ENCODE data around the gene DBI. TPM values are rescaled to one million over a fixed set of nuclear protein-coding genes. Genes with fewer than 3 reads are reported as not detected.
A peak's percentile ranks its signal among the peaks of the same experiment; 100 is the strongest.

Gene DBI
- total and polyA plus RNA-seq, 2 of the 13 experiments (the other 11 are each of a cell fraction or from before 2014, with no cell fraction given), result 330 to 659 TPM

DNA sequence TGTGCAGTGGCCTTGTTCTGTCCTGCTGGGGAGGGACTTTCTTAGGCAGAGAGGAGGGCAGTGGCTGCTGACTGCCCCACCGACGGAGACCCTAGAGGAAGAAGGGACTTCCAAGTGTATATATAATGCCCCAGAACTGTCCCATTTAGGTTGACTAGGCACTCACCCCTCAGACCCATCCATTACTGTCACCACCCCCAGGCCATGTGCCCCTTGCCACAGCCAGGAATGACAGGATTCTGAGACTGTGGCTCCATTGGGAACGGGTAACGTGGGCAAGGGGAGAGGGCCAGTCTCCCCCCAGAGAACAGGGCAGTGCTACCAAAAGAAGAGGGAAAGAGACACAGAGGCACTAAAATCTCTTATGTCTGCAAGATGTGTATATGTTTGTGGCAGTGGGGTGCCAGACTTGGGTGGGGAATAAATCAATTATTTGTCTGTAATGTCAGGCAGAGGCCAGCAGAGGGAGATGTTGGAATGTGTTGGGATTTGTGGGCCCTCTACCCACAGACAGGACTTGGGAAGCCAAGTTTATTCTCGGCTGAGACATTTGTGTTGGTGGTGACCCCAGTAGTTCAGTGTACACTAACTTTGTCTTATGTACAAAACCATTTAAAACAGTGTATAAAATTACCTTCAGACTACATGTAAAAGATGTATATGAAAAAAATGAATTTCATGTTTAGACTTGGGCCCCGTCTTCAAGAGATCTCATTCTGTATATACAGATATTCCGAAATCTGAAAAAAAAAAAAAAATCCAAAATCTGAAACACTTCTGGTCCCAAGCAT, 40.8 kb downstream of the DBI start (continued):
- TF ChIP-seq, protein P1, sequence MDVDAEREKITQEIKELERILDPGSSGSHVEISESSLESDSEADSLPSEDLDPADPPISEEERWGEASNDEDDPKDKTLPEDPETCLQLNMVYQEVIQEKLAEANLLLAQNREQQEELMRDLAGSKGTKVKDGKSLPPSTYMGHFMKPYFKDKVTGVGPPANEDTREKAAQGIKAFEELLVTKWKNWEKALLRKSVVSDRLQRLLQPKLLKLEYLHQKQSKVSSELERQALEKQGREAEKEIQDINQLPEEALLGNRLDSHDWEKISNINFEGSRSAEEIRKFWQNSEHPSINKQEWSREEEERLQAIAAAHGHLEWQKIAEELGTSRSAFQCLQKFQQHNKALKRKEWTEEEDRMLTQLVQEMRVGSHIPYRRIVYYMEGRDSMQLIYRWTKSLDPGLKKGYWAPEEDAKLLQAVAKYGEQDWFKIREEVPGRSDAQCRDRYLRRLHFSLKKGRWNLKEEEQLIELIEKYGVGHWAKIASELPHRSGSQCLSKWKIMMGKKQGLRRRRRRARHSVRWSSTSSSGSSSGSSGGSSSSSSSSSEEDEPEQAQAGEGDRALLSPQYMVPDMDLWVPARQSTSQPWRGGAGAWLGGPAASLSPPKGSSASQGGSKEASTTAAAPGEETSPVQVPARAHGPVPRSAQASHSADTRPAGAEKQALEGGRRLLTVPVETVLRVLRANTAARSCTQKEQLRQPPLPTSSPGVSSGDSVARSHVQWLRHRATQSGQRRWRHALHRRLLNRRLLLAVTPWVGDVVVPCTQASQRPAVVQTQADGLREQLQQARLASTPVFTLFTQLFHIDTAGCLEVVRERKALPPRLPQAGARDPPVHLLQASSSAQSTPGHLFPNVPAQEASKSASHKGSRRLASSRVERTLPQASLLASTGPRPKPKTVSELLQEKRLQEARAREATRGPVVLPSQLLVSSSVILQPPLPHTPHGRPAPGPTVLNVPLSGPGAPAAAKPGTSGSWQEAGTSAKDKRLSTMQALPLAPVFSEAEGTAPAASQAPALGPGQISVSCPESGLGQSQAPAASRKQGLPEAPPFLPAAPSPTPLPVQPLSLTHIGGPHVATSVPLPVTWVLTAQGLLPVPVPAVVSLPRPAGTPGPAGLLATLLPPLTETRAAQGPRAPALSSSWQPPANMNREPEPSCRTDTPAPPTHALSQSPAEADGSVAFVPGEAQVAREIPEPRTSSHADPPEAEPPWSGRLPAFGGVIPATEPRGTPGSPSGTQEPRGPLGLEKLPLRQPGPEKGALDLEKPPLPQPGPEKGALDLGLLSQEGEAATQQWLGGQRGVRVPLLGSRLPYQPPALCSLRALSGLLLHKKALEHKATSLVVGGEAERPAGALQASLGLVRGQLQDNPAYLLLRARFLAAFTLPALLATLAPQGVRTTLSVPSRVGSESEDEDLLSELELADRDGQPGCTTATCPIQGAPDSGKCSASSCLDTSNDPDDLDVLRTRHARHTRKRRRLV (CRISPR knock-in tag; IDR thresholded peaks at IDR 0.05), result no peak
- TF ChIP-seq SMC3 (IDR thresholded peaks at IDR 0.05; ENCODE audit: low read length), result peak; percentile 100

DNA sequence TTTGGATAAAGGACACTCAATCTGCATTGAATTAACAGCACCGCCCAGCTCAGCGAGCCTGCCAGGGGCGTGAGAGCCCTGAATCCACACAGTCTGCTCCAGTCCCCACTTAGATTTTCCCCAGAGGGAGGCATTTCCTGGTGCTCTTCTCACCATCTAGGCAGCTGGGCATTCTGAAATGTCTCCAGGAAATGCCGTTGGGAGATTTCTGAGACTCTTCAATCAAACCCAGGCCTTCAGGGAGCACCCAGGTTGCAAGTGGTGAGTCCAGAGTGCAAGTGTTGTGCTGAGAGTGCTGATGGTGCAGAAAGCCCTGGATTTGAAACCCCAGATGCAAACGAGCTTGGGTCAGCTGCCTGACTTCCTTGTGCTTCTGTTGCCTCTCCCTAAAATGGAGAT, 41.4 kb downstream of the DBI start:
- WGBS (ENCODE audit: low lambda C conversion rate), result 35% methylated on average over 5 of the region's 5 CpGs
- Histone ChIP-seq H3K79me2 (ENCODE audit: insufficient read depth, low read length) (no peaks in the 10 kb centered on the region), H3K4me1 (ENCODE audit: insufficient read depth, low read length) (peaks cover 26% of the 10 kb centered on the region), H3K9ac (ENCODE audit: insufficient read depth, low read depth, low read length) (no peak overlapping the region), H3K27ac (ENCODE audit: extremely low read length, insufficient read depth, low read length) (no peak overlapping the region), H3K4me3 (replicated peaks in 1 of 3; ENCODE audit: insufficient read depth in 1 of 3, low read depth in 2 of 3, low read length in 3 of 3) (no peak overlapping the region), H3K9me3 (ENCODE audit: low read length) (no peaks in the 10 kb centered on the region), H3K27me3 (ENCODE audit: control insufficient read depth in 1 of 2, insufficient read depth in 2 of 2, low read length in 2 of 2) (no peaks in the 10 kb centered on the region), H3K36me3 (replicated peaks in 1 of 2; ENCODE audit: control insufficient read depth in 1 of 2, insufficient read depth in 2 of 2, low read length in 2 of 2) (no peaks in the 10 kb centered on the region), H3K4me2 (ENCODE audit: low read depth, low read length) (peak overlapping the region; percentile 34), H2AFZ (ENCODE audit: low read length) (peak overlapping the region; percentile 60), H4K20me1 (ENCODE audit: insufficient read depth, low read length) (no peaks in the 10 kb centered on the region)
- ChIA-PET POLR2A (interaction anchor here (0.9 kb wide), 1 partner anchor 68 kb away, joined by 3 read pairs; no protein-coding TSS in a partner anchor), CTCF (ENCODE audit: low intra/inter-chr PET ratio, low total read pairs) (interaction anchor here (1.5 to 6.1 kb wide), 2 partner anchors 67 to 252 kb away, joined by 6 to 159 read pairs; no protein-coding TSS in a partner anchor)
- intact Hi-C loops (cut with micrococcal nuclease; ENCODE audit: unreplicated experiment), result no loop called here
- no TSS peak for BruUV-seq (replicated peaks)
- in situ Hi-C loops (cut with HindIII; ENCODE audit: extremely low pct_ligation_motif_present, low pct_unique_long_range_greater_than_20kb), result loop anchor here (5.0 kb wide), 2 partner anchors 69 to 254 kb away; no protein-coding TSS in a partner anchor
- no peak for FAIRE-seq
- ATAC-seq, result peak; percentile 66
- DNase-seq (ENCODE audit: low spot score), result no peak
- TF ChIP-seq ZNF264 (CRISPR knock-in tag; IDR thresholded peaks at IDR 0.05) (0 out of 2 replicates have a peak, but pooled peaks have one; percentile 5), ZNF326 (CRISPR knock-in tag; IDR thresholded peaks at IDR 0.05; ENCODE audit: borderline replicate concordance) (no peak), ZFYVE20 (CRISPR knock-in tag; IDR thresholded peaks at IDR 0.05; ENCODE audit: borderline replicate concordance, low read depth) (no peak), TCF12 (IDR thresholded peaks at IDR 0.05) (no peak), TCF12 (CRISPR knock-in tag; IDR thresholded peaks at IDR 0.05) (no peak)
- TF ChIP-seq, protein P2, sequence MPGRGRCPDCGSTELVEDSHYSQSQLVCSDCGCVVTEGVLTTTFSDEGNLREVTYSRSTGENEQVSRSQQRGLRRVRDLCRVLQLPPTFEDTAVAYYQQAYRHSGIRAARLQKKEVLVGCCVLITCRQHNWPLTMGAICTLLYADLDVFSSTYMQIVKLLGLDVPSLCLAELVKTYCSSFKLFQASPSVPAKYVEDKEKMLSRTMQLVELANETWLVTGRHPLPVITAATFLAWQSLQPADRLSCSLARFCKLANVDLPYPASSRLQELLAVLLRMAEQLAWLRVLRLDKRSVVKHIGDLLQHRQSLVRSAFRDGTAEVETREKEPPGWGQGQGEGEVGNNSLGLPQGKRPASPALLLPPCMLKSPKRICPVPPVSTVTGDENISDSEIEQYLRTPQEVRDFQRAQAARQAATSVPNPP (CRISPR knock-in tag; IDR thresholded peaks at IDR 0.05), result no peak
- TF ChIP-seq, protein P3, sequence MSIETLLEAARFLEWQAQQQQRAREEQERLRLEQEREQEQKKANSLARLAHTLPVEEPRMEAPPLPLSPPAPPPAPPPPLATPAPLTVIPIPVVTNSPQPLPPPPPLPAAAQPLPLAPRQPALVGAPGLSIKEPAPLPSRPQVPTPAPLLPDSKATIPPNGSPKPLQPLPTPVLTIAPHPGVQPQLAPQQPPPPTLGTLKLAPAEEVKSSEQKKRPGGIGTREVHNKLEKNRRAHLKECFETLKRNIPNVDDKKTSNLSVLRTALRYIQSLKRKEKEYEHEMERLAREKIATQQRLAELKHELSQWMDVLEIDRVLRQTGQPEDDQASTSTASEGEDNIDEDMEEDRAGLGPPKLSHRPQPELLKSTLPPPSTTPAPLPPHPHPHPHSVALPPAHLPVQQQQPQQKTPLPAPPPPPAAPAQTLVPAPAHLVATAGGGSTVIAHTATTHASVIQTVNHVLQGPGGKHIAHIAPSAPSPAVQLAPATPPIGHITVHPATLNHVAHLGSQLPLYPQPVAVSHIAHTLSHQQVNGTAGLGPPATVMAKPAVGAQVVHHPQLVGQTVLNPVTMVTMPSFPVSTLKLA (IDR thresholded peaks at IDR 0.05), result no peak
- TF ChIP-seq, protein P4, sequence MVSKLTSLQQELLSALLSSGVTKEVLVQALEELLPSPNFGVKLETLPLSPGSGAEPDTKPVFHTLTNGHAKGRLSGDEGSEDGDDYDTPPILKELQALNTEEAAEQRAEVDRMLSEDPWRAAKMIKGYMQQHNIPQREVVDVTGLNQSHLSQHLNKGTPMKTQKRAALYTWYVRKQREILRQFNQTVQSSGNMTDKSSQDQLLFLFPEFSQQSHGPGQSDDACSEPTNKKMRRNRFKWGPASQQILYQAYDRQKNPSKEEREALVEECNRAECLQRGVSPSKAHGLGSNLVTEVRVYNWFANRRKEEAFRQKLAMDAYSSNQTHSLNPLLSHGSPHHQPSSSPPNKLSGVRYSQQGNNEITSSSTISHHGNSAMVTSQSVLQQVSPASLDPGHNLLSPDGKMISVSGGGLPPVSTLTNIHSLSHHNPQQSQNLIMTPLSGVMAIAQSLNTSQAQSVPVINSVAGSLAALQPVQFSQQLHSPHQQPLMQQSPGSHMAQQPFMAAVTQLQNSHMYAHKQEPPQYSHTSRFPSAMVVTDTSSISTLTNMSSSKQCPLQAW (CRISPR knock-in tag; IDR thresholded peaks at IDR 0.05), result no peak

All from HepG2 (cell line).